ENCODE data around the gene YPEL1. TPM values are rescaled to one million over a fixed set of nuclear protein-coding genes. Genes with fewer than 3 reads are reported as not detected.

YPEL1 gene
- total and polyA plus RNA-seq, 2 of the 8 experiments (the other 6 are each of a cell fraction or from before 2014, with no cell fraction given): 6.0 to 6.7 TPM

- Histone ChIP-seq H2AK5ac (ENCODE audit: low read depth, low read length) (no peak overlapping the region), H3K79me1 (ENCODE audit: low read depth, low read length) (no peaks in the 10 kb centered on the region), H2BK5ac (ENCODE audit: low read depth, low read length) (no peak overlapping the region), H3K79me2 (ENCODE audit: control insufficient read depth in 1 of 2, insufficient read depth in 2 of 2, low read length in 2 of 2) (peaks cover 0 to 3% of the 10 kb centered on the region in 2 experiments; a peak in 1 of 4 replicates), H3K23ac (ENCODE audit: insufficient read length) (no peak overlapping the region), H2BK20ac (ENCODE audit: low read length) (no peak overlapping the region), H3K4me1 (replicated peaks in 1 of 4; ENCODE audit: control insufficient read depth in 3 of 4, insufficient read depth in 4 of 4, low read length in 3 of 4) (peaks cover 0 to 3% (median 0%) of the 10 kb centered on the region in 4 experiments; a peak in 1 of 7 replicates), H3K4me3 (ENCODE audit: extremely low read depth in 1 of 4, insufficient read depth in 2 of 4, low read depth in 3 of 4, low read length in 4 of 4) (no peak overlapping the region), H4K91ac (replicated peaks; ENCODE audit: insufficient read length, low read length) (no peak overlapping the region), H3K27me3 (replicated peaks in 1 of 4; ENCODE audit: control insufficient read depth in 3 of 4, extremely low read depth in 1 of 4, insufficient read depth in 3 of 4, low read length in 3 of 4) (no peaks in the 10 kb centered on the region; a peak in 1 of 7 replicates), H3K9me3 (ENCODE audit: insufficient read depth in 2 of 2, low read depth in 1 of 2, low read length in 1 of 2) (no peaks in the 10 kb centered on the region), H3K14ac (ENCODE audit: insufficient read length) (no peak overlapping the region), H2BK120ac (replicated peaks; ENCODE audit: low read depth, low read length) (no peak overlapping the region), H4K8ac (ENCODE audit: extremely low read depth, insufficient read depth, low read length) (no peak overlapping the region), H3K9ac (replicated peaks in 1 of 4; ENCODE audit: extremely low read depth in 1 of 4, low read depth in 3 of 4, low read length in 3 of 4) (no peak overlapping the region), H3K36me3 (ENCODE audit: control insufficient read depth in 2 of 4, insufficient read depth in 4 of 4, low read length in 3 of 4) (no peaks in the 10 kb centered on the region), H4K20me1 (replicated peaks in 1 of 2; ENCODE audit: control insufficient read depth in 1 of 2, insufficient read depth in 2 of 2, low read length in 2 of 2) (no peaks in the 10 kb centered on the region), H3K18ac (ENCODE audit: extremely low read depth, low read length) (no peak overlapping the region), H2BK15ac (ENCODE audit: low read length) (no peak overlapping the region), H3K56ac (replicated peaks; ENCODE audit: insufficient read length, low read depth, low read length) (no peak overlapping the region), H3K4me2 (ENCODE audit: insufficient read depth in 1 of 2, low read depth in 2 of 2, low read length in 2 of 2) (no peak overlapping the region), H2AFZ (ENCODE audit: low read length) (no peak overlapping the region), H3K27ac (ENCODE audit: low read depth, low read length) (no peak overlapping the region), H4K5ac (ENCODE audit: insufficient read length, low read depth, low read length) (no peak overlapping the region), H3K4ac (replicated peaks; ENCODE audit: insufficient read length, low read depth, low read length) (no peak overlapping the region), H3K23me2 (ENCODE audit: low read depth, low read length) (no peaks in the 10 kb centered on the region), H2BK12ac (ENCODE audit: low read depth, low read length) (no peak overlapping the region)
- no peak for DNase-seq (ENCODE audit: low read depth in 1 of 2, low spot score in 2 of 2)
- 88% methylated on average over 2 of the region's 2 CpGs; no CpG with 5 or more reads in 1 of the 2 experiments for WGBS, 2 experiments (ENCODE audit: extremely low coverage in 1 of 2, insufficient coverage in 1 of 2, insufficient read length in 1 of 2, insufficient replicate concordance in 2 of 2, low coverage in 1 of 2, low lambda C conversion rate in 2 of 2, missing lambda C conversion rate in 1 of 2)
- POLR2A ChIA-PET (ENCODE audit: partially characterized antibody): interaction anchor here (0.8 to 4.2 kb wide), 3 partner anchors 8 to 18 kb away, joined by 3 to 27 read pairs (median 4); no protein-coding TSS in a partner anchor
- CTCF ChIA-PET (ENCODE audit: partially characterized antibody): interaction anchor here (0.9 to 1.5 kb wide), 3 partner anchors 10 to 284 kb away, joined by 3 to 5 read pairs (median 5); no protein-coding TSS in a partner anchor
- no peak for FAIRE-seq
- TF ChIP-seq JUND (IDR thresholded peaks at IDR 0.05; ENCODE audit: low read length) (no peak), POU5F1 (IDR thresholded peaks at IDR 0.05; ENCODE audit: low read depth, low read length) (no peak), CTBP2 (IDR thresholded peaks at IDR 0.05; ENCODE audit: borderline replicate concordance, insufficient read depth, insufficient read length, low read length) (no peak), CEBPB (IDR thresholded peaks at IDR 0.05; ENCODE audit: low read depth, low read length) (no peak)
Observed at GRCh38 chr22:21663738-21664137, 71.9 kb downstream of the YPEL1 start.

Data from H1 (cell line).